Activated CD4-positive, alpha-beta T cell treated with anti-CD3 and anti-CD28 coated beads, Interleukin-2, amount 50 U/mL, for 1 hour (primary cell): ENCODE results near the gene NELL1.

Source experiments
- DNase-seq: peaks from one replicate; pipeline ENCODE4 v3.0.0-alpha.2; 2020

The NELL1 gene

DNA sequence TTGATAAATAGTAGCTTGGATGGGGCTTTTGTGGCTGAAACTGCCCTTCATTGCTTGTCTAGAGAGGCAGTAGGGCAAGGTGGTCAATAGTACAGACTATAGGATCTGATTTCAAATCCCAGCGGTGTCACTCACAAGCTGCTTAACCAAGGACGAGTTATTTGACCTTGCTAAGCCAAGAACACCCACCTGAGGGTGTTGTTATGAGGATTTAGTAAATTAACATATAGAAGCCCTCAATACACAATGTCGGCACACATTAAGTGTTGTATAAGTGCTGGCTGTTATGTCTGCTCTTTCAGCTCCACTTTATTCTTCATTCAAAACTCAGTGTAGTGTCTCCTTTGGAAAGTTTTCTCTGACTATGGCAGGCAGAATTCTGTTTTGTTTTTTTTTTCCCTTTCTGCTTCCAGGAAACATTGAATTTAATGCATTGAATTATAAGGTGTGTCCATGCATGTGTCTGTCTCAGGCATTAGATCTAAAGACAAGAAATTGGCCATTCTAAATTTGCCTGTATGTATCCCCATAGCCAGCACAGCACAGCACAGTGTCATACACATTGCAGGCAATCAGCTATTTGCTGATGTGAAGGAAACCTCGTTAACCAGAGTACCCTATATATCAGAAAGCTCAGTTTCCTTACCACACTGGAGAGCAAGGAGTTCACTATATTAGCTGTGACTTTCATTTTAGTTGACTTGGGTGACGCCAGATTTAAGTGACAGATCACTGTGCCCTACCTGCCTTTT, 212.1 kb downstream of the NELL1 start:
- DNase-seq = no peak

DNA sequence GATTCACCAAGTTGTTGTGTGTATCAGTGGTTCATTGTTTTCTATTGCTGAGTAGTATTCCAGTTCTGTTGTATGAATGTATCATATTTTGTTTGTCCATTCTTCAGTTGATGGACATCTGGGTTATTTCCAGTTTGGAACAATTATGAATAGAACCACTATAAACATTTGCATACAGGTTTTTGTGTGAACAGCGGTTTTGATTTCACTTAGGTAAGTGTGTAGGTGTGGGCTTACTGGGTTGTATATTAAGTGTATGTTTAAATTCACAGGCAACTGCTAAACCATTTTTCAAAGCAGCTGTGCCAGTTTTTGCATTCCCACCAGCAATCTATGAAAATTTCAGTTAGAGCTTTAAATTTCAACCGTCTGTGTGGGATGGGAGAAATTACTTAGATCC, 217.8 kb downstream of the NELL1 start:
- DNase-seq = no peak

DNA sequence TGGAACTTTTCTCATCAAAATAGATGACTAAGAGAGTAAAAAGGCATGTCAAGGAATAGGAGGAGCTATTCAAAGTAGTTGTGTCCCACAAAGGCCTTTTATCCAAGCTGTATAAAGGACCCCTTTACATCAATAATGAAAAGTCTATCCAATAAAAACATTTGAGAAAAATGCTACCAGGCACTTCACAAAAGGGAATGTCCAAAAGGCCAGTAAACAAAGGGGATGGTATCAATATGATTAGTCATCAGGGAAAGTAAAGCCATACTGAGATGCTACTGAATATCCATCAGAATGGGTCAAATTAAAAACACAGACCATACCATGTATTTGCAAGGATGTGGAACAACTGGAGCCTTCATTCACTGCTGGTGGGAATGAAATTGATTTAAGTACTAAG, 224.9 kb downstream of the NELL1 start:
- DNase-seq = no peak

DNA sequence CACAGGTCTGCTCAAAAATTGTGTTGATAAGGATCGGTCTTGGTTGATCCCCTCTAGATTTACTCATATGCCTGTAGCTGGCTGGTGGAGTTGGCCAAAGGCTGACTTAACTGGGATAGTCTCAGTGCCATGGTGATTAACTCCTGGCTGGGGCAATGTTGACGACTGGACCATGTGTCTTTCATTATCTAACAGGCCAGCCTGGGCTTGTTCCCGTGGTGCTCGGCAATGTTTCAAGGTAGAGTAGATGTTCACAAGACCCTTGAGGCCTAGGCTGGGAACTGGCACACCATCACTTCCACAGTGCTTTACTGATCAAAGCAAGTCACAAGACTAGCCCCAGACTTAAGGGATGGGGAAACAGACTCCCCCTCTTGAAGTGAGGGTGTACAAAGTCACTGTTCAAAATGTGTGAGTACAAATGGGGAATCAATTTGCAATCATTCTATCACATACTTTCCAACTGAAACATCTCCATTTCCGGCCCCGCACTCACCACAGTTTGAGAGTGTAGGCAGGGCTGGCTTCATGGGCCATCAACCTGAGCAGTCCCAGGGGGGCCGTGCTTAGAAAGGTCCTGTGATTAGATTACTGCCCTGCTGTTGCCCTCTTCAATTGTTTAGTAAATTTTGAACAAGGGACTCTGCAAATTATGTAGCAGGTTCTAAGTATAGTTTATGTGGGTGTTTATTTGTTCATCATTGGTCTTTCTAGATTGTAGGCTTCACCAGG, 240.8 kb downstream of the NELL1 start:
- DNase-seq = no peak

DNA sequence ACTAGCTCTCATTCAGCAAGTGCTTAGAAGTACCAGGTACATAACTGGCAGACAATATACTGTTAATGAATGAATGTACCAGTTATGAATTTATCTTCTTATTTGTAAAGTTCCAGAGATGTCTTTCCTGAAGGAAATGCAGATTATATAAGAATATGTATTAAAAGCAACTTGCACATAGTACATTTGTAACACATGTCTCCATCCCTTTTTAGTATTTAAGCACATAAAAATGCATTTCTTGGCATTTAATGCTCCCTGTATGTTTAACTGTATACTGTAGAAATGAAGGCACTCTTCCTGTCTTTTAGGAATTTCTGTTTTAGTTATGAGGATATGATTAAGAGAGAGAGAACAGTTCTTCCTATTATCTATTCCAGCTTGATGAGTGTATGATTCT, 241.3 kb downstream of the NELL1 start:
- no peak for DNase-seq

DNA sequence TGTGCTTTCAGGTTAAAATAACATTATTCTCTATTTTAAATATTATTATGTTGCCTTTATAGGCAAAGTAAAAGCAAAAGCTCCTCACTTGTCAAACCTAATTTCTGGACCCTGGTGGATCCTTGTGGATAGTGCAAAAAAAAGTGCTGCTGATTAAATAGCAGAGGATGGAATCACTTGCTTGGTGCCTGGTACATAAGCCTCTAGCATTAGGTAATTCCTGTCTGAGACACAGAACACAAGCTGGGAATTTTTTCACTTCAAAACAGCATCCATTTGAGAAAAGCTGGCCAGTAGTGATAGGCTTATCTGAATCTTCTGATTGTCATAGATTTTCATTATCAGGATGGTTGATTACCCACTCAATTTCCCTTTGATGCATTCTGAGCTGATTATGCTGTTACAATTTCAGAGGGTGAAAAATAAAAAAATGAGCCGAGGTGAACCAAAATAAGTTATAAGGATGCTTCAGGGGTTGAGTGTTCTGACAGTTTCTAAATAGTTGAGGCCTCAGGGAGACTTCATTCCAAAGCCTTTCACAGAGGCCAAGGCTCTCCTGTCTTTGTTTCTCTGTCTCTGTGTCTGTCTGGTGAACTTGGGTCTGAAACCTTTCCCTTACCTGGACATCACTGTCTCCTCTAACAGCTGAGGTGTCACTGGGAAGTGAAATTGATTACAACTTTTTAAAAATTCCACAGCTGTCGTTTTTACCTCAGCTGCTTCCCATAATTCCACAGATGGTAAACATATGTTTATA, 242.9 kb downstream of the NELL1 start:
- no peak for DNase-seq

DNA sequence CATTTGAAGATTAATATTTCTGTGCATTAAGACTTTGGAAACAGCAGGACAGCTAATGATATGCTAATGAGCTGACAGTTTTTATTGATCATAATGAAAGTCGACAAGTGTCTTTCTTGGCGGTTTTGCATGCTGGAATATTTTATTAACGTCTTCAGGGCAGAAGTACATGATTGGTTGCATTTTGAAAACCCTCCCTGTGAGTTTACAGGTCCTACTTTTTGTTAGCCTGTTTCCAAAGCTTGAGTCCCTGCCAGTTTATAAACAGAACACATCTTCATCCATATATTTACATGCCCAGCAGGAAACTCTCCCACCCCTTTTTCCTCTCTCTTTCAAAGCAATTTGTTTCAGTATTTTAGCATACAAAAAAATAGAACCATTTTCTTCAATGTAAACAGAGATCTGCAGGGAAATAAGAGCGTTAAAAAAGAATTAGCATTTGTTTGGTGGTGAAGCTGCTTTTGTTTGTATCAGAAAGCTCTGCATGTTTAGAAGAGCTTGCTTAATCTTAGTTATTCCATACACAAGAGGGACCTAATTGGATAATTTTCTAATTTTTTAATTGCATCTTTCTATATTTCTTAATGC, 243.6 kb downstream of the NELL1 start:
- no peak for DNase-seq

DNA sequence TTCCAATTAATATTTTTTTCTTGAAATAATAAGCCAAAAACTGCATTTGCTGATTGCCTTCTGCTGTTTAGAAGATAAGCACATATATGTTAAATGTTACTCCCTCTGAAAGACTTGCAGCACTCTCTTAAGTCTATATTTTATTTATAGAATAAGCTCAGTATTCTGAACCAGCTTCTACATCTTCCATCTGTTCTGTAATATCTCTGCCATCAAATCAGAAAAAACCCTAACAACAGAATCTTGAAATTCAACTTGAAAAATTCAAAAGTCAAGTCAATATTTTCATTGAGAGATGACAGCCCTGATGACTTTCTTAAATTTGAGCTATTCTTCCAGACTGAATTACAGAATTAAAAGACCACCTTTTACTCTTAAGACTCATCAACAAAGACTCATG, 247.9 kb downstream of the NELL1 start:
- DNase-seq = no peak

DNA sequence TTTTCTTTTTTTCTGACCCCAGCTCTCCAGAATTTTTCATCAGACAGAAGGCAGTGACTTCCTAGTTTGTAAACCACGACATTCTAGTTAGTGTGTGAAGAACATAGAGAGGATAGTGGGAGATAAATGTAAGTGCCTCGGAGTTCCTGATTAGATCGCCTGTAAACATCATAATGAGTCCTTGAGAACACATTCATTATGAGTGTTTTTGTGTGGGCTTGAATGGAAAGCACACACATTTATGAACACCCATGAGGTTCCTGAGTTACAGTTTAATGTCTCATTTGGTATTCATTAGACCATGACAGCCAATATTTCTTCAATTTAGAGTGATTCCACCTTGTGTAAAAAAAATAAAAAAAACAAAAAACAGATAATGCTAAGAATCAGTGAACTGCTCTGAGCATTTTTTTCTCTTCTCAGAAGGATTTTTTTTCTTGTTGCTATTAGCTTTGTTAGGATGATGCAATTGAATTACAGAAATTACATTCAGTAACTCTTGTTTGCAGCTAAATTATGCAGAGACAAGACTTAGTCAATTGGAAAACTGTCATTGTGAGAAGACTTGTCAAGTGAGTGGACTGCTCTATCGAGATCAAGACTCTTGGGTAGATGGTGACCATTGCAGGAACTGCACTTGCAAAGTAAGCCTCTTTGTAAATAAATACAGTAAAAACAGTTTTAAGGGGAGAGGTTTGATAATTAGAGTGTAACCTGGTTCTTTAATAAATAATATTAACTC, 257.6 kb downstream of the NELL1 start:
- DNase-seq = no peak

DNA sequence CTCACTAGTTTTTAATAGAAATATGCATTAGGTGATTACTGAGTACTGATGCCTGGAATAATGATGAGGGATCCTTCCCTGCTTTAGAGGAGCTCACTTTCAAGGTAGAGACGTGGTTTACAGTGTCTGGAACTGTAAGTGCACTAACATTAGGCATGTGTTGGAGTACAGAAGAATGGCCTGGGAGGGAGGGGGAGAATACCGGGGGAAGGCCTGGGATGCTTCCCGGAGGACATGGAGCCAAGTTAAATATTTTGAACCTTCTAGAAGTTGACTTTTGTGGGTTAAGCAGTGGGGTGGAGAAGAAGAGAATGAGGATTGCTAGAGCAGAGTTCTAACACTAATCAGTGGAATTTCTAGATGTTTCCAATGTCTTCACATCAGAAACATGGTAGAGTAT, 261.6 kb downstream of the NELL1 start:
- DNase-seq = no peak

DNA sequence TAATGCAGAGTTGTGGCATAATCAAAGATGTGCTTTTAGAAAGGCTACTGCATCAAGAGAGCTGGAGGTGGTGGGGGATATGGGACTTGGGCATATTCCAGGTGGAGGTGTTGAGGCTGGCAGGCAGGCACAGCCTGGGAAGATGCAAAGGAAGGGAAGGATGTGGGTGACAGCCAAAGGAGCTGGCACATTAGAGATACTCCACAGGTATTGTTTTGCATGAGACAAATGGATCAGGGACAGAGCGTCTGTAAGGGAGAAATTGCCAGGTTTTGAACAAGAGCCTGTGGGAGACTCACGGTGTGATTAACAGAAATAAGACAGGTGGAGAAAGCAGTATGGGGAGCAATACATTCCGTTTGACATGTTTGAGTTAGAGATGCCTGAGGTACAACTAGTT, 263.7 kb downstream of the NELL1 start:
- DNase-seq = no peak

DNA sequence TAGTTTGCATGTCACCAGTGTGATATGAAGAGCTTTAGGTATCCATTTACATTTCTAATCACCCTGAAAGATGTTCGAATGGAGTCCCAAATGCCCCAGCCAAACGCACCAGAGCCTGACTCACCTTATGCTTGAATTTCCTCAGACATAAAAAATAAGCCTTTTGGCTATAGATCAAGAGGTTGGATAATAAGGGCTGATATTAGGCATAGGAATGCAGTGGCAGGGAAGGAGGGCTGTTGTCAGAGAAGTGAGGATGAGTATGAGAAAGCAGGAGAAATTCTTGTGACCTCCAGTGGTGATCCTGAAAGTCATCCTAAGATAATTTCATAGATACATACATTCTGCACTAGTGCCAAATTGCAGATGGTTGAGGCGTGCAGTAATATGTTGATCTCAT, 264.6 kb downstream of the NELL1 start:
- DNase-seq = no peak

DNA sequence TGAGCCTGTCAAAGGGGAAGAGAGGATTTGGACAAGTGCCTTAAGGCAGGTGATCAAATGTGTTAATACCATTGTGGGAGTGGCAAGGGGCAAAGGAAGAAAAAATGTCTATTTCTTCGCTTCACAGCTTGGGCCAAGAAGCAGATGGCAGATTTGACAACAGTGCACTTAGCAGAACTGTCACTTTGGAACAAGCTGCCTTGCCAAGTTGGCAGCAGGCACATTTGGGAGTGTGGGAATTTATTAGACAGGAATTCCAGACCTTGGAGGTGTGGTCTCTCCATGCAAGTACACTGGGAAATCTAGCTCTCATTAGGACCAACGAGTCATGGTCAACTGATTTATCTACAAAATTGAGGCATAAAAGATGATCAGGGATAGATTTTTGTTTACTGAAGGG, 265.1 kb downstream of the NELL1 start:
- DNase-seq = no peak

DNA sequence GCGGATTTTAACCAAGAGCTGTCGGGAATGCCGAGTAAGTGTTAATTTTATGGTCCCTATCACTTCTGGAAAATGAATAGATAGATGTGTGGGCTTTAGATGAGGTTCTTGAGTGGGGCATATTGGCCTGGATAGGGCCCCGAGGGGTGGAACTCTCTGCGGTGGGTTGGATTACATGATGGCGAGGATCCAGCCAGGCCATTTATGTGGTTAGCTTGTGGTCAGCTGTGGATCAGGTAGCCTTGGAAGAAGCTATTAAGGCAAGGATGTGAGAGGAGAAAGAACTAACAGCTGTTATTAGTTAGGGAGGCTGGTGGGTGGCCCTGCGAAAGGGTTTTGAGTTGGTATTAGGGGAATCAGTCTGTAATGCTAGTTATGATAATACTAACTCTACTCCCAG, 268.4 kb downstream of the NELL1 start:
- DNase-seq = no peak

DNA sequence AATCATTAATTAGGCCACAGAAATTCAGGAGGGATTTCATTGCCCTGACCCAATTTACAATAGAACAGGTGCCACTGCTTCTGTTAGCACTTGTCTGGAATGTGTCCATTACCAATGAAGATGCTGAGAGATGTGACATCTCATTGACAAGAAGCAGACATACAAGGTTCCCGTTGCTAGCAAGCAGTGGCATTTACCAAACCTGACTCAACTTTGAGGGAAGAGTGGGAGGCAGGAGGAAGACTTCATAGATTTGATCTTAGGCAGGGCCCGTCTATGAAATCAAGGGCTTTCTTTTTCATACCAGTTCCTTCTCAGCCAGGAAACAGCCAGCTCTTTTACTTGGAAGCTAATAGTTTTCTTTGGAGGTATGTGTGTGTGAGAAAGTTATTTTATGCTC, 280.2 kb downstream of the NELL1 start:
- no peak for DNase-seq

DNA sequence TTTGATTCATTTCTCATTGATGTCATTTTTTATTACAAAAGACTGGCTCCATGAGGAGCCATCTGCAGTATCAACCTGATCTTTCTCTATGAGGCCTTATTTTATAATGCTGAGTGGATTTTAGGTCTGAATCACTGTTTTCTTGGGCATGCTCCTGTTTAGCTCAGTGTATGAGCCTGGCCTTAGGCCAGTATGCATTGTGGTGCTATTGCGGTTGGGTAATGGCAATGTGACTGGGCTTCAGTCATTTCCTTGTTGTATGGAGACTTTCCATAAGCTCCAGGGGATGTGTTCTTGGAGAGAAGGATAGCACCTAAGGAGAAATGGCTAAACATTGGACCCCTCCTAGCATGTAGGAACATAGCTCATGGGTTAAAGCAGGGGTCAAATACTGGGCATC, 293.2 kb downstream of the NELL1 start:
- DNase-seq = no peak

DNA sequence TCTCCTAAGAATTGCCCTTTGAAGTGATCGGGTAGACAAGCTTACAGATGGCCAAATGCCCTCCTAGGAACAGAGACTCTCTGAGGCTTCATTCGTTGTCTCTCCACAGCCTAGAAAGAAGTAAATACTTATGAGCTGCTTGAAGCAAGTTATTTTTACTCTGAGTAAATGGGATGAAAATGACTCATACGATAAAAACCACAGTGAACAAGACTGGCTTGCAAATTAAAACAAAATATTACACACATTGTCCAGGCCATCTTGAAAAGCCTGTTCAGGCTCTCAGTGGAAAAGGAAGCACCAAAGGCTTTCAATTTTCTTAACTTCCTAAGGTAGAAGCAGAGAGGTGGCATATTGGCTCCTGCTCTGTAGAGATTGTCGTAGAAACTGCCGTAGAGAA, 294.2 kb downstream of the NELL1 start:
- no peak for DNase-seq

DNA sequence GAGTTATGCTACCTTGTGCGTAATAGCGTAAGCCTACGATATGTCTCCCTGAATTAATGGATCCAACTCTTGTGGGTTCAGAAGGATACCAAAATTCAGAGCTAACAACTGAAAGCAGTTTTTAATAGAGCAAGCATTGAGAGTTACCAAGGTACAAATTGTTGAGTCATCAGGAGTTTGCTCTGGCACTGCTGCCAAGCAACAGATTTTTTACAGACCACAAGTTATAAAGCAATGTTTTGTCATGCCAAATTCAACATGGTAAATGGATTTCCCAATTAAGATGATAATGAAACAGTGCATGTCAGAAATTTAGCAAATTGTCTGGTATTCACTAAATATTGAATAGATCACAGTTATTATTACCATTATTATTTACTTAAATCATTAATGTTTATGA, 295.6 kb downstream of the NELL1 start:
- DNase-seq = no peak

DNA sequence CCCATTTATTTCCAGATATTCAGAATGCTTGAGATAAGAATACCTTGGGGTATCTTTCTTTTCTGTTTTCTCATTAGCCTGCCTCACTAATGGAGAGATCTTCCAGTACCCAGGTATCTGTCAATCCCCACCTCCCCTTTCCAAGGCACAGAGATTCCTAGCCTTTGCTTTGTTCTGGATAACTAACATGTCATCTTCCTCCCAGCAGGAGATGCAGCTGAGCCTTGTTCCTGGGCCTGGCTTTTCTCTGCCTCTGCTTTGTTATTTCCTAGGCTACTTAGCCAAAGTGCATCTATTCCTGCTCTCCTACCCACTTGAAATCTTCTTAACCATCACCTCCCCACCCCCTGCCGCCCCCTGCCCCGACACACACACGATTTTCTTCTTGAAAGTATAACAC, 297.1 kb downstream of the NELL1 start:
- DNase-seq = no peak

DNA sequence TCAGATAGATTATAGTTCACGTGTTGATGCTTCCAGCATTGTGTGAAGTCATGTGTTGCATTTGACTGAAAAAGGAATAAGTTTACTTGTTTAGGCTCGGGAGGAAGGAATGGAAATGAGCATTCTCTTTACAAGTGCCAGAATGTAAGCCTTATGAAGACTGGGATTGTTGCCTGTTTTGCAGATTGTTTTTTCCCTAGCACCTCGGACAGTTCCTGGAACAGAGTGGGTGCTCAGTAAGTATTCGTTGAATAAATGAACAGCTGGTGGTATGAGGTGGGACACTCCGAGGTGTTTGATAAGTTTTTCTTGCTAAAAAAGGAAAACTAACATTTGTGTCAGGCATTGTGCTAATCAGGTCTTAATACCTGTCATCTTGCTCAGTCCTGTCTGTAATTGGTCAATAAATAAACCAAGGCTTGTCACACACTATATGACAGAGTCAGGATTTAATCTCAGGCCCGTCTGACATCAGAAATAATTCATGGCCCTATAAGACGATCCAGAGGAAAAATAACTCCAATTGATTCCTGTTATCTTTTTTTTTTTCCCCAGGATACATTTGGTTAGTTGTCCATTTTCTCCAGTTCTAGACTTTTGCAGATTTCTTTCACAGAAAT, 304.7 kb downstream of the NELL1 start:
- DNase-seq = no peak

DNA sequence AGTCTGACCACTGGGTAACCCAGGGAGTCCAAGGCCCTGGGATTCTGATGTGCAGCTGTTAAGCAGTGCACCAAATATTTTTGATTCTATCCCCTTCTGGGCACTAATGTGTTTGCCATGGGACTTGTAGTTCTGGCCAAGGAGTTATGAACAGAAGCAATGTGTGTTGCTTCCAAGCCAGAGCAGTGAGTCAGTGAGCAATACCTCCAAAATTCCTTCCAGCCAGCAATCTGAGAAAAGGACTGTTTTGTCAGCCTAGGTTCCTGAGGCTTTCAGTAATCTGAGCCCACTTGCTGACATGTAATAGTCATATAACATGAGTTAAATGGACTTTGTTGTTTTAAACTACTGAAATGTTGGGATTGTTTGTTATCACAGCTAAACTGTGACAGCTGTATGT, 311.4 kb downstream of the NELL1 start:
- DNase-seq = no peak

DNA sequence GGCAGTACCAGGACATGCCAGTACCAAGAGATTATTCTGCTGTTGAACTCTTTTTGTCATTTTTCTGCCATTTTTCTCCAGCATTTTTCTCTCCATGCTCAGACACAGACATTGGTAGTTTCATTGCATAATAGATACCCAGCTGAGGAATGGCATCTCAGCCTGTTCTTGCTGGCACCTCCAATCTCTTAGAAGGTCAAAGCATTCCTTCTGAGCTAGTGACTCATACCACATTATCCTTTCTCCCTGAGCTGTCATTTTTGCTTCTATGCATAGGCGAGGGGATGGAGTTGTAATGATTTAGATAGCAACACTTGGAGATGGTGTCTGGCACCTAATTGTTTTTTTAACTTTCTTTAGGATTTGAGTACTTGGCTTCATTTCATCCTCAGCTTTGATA, 321.1 kb downstream of the NELL1 start:
- DNase-seq = no peak

DNA sequence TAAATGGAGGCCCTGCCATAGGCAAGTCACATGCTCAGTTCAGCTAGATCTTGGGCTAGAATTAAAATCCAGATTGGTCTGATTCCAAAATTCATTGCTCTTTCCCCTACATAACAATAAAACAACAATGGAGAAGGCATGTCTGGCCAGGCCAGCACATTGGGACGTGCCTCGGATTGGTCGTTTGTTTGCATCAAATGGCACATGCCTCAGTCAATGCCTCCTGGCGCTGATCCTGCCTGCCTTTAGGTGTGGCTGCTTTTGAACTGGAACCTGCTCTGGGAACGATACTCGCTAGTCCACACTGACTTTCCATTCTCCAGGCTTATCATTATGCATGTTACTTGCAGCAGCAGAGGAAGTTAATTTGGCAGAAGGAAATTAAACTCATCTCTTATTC, 322.1 kb downstream of the NELL1 start:
- DNase-seq = no peak
